ENCODE data around the gene TSEN34. TPM values are rescaled to one million over a fixed set of nuclear protein-coding genes. Genes with fewer than 3 reads are reported as not detected.

The TSEN34 gene
- total and polyA plus RNA-seq, 3 experiments from 2014 or later: 22.4 to 38.2 (median 24.6) TPM

DNA sequence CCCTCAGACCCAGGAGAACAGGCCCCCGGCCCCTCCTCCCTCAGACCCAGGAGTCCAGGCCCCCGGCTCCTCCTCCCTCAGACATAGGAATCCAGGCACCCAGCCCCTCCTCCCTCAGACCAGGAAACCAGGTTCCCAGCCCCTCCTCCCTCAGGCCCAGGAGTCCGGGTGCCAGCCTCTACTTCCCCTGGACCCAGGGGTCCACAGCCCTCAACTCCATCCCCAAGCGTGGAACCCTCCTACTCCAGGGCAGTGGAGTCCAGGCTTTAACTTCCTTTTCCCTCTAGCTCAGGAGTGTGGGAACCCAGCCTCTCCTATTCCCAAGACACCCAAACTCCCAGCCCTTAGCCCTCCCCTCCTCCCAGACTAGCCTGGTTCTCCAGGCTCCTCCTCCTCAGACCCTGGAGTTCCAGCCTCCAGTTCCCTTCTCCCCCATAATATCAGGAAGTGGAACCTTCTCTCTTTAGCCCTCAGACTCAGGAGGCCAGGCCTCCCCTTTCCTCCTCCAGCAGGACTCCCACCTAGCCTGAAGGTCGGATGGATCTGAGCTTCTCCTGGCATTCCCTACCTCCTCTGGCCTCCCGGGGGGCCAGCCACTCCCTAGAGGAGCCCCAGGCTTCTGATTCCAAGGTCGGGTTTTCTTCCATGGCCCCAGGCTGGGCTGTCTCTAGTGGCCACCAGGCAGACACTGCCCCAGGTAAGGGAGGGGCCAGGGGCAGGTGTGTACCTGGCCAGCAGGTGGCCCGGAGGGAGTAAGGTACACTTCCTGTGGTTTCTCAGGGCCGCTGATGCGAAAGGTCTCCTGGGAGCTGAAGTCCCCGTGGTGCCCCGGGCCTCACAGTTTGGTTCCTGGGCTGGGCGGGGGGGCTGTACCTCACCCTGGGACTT, 18.4 kb upstream of the TSEN34 start, which contains the start of gene TMC4:
Gene TMC4, minus strand, starts transcription at position 690 of the 888 bp plus-strand sequence. Its CDS starts 43 bp downstream, at position 647.
- no peak within 1 kb of the TSS for H3K4me3 ChIP-seq (ENCODE audit: low read length)
- ChIA-PET CTCF (interaction anchor here (1.5 to 1.7 kb wide), 3 partner anchors 15 to 35 kb away, joined by 4 read pairs; partner anchors contain the start of gene MBOAT7), POLR2A (interaction anchor here (0.9 to 1.2 kb wide), 2 partner anchors 17 to 62 kb away, joined by 3 read pairs; partner anchors contain the start of gene MBOAT7)
- H3K4me3 Mint-ChIP-seq: peak within 1 kb of the TSS in 1 of 7 donors; percentile 65
- no peaks in the 10 kb centered on the region for H3K27me3 ChIP-seq (ENCODE audit: insufficient read depth, low read length, poor library complexity, severe bottlenecking)
- no peaks in the 10 kb centered on the region for H3K27me3 Mint-ChIP-seq
- no peaks in the 10 kb centered on the region for H3K9me3 Mint-ChIP-seq
- H3K27ac Mint-ChIP-seq: peak within 1 kb of the TSS in 2 of 8 donors; percentile 42 to 50
- no peak for DNase-seq
- H3K27ac ChIP-seq (ENCODE audit: low read depth, low read length): no peak within 1 kb of the TSS
- peaks cover 0 to 6% (median 2%) of the 10 kb centered on the region in 3 donors for H3K4me1 Mint-ChIP-seq
- H3K4me1 ChIP-seq (ENCODE audit: insufficient read depth, low read length): no peaks in the 10 kb centered on the region
- H3K36me3 Mint-ChIP-seq: peaks cover 0 to 10% (median 0%) of the 10 kb centered on the region in 3 donors
- no peaks in the 10 kb centered on the region for H3K36me3 ChIP-seq (ENCODE audit: insufficient read depth, low read length)
- H3K9me3 ChIP-seq (ENCODE audit: low read length): no peaks in the 10 kb centered on the region

DNA sequence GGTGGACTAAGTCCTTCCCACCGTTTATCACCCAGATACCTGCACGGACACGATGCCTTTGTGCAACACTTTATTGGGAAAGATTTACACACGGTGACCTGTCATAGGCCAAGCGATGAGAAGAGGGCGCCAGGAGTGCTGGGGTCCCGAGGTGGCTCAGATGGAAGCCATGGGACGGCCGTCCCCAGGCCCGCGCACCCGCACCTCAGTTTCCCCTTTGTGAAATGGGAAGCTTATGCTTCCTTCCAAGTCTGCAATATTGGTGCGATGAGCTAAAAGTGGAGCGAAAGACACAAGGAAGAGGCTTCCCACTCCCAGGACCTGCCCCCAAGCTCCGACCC, 17.8 kb upstream of the TSEN34 start:
- Mint-ChIP-seq H3K9me3 (no peaks in the 10 kb centered on the region), H3K27me3 (no peaks in the 10 kb centered on the region), H3K27ac (peak overlapping the region in 1 of 8 donors; percentile 50), H3K4me3 (no peak overlapping the region), H3K4me1 (peaks cover 0 to 2% (median 2%) of the 10 kb centered on the region in 3 donors), H3K36me3 (peaks cover 0 to 14% (median 4%) of the 10 kb centered on the region in 3 donors)
- H3K36me3 ChIP-seq (ENCODE audit: insufficient read depth, low read length): no peaks in the 10 kb centered on the region
- ChIA-PET POLR2A (interaction anchor here (0.9 to 1.2 kb wide), 2 partner anchors 16 to 61 kb away, joined by 3 read pairs; partner anchors contain the start of gene MBOAT7), CTCF (interaction anchor here (1.5 to 1.7 kb wide), 3 partner anchors 16 to 34 kb away, joined by 4 read pairs; partner anchors contain the start of gene MBOAT7)
- no peaks in the 10 kb centered on the region for H3K9me3 ChIP-seq (ENCODE audit: low read length)
- H3K27ac ChIP-seq (ENCODE audit: low read depth, low read length): no peak overlapping the region
- no peaks in the 10 kb centered on the region for H3K27me3 ChIP-seq (ENCODE audit: insufficient read depth, low read length, poor library complexity, severe bottlenecking)
- no peak for DNase-seq
- no peaks in the 10 kb centered on the region for H3K4me1 ChIP-seq (ENCODE audit: insufficient read depth, low read length)
- H3K4me3 ChIP-seq (ENCODE audit: low read length): no peak overlapping the region

DNA sequence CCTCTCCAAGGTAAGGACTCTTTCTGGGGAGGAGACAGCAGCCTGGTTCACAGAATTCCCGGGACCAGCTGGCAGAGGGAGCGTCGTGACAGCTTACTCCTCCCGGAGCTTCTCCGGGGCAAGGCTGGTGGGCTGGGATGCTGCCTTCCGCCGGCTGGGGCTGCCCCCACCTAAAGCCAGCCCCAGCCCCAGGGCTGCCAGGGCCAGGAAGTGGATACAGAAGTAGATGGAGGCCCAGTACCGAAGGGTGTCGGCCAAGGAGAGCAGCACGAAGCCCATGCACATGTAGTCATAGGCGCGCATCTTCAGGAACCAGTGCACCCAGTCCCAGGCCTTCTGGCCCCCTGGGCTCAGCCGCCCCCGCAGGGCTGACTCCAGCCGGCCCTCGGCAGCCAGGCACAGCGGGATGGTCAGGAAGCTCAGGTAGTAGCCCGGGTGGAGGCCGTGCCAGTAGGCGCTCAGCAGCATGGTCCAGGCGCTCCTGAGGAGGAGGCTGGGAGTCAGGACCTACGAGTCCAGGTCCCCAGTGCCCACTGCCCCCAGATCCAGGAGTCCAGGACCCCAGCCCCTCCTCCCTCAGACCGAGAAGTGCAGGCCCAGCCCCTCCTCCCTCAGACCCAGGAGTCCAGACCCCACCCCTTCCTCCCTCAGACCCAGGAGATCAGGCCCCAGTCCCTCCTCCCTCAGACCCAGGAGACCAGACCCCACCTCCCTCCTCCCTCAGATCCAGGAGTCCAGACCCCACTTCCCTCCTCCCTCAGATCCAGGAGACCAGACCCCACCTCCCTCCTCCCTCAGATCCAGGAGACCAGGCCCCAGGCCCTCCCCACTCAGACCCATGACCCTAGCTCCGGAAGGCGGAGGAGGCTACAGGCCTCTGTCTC, 16.9 kb upstream of the TSEN34 start:
- no peaks in the 10 kb centered on the region for H3K27me3 Mint-ChIP-seq
- no peaks in the 10 kb centered on the region for H3K9me3 Mint-ChIP-seq
- H3K4me3 Mint-ChIP-seq: no peak overlapping the region
- Histone ChIP-seq H3K36me3 (ENCODE audit: insufficient read depth, low read length) (no peaks in the 10 kb centered on the region), H3K9me3 (ENCODE audit: low read length) (no peaks in the 10 kb centered on the region), H3K4me3 (ENCODE audit: low read length) (no peak overlapping the region), H3K27me3 (ENCODE audit: insufficient read depth, low read length, poor library complexity, severe bottlenecking) (no peaks in the 10 kb centered on the region), H3K27ac (ENCODE audit: low read depth, low read length) (no peak overlapping the region), H3K4me1 (ENCODE audit: insufficient read depth, low read length) (no peaks in the 10 kb centered on the region)
- ChIA-PET POLR2A (interaction anchor here (0.9 to 1.2 kb wide), 2 partner anchors 15 to 60 kb away, joined by 3 read pairs; partner anchors contain the start of gene MBOAT7), CTCF (interaction anchor here (1.5 to 1.7 kb wide), 4 partner anchors 15 to 91 kb away, joined by 3 to 4 read pairs (median 4); partner anchors contain the start of gene MBOAT7)
- H3K4me1 Mint-ChIP-seq: no peaks in the 10 kb centered on the region
- peaks cover 0 to 18% (median 5%) of the 10 kb centered on the region in 3 donors for H3K36me3 Mint-ChIP-seq
- no peak overlapping the region for H3K27ac Mint-ChIP-seq
- no peak for DNase-seq

DNA sequence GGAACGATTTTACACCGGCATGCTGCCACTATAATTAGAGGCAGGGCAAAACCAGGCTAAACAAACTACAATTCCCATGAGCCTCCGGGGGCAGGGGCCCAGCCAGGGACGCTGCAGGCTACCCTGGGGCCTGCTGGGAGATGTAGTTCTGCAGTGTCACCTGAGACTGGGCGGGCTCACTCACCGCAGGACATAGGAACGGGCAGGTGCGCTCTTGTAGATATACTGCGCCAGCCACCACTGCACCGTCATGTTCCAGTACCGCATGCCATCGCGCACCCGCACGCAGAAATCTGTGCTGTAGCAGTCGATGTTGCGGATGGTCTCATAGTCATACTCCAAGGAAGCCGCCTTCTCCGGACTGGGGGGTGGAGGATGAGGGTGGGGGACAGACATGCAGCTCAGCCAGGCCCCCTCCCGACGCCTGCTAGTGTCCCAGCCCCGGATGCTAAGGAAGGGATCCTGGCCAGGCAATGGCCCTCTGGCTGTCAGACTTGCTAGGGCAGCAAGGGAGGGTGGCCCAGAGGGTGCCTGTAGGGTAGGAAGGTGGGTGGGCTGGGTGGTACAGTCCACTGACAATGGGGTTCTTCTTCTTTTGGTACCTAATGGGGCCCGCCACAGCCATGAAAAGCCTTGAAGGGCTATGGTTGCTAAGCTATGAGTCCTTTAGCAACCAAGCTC, 12.4 kb upstream of the TSEN34 start:
- H3K9me3 ChIP-seq (ENCODE audit: low read length): no peaks in the 10 kb centered on the region
- Mint-ChIP-seq H3K4me3 (no peak overlapping the region), H3K36me3 (peaks cover under 1 to 33% (median 5%) of the 10 kb centered on the region in 3 donors), H3K27me3 (no peaks in the 10 kb centered on the region), H3K27ac (no peak overlapping the region), H3K4me1 (no peaks in the 10 kb centered on the region), H3K9me3 (no peaks in the 10 kb centered on the region)
- no peaks in the 10 kb centered on the region for H3K27me3 ChIP-seq (ENCODE audit: insufficient read depth, low read length, poor library complexity, severe bottlenecking)
- CTCF ChIA-PET: no interaction called here
- POLR2A ChIA-PET: no interaction called here
- no peak overlapping the region for H3K4me3 ChIP-seq (ENCODE audit: low read length)
- peak in 2 of 5 donors; percentile 40 to 57 for DNase-seq
- H3K4me1 ChIP-seq (ENCODE audit: insufficient read depth, low read length): no peaks in the 10 kb centered on the region
- no peak overlapping the region for H3K27ac ChIP-seq (ENCODE audit: low read depth, low read length)
- no peaks in the 10 kb centered on the region for H3K36me3 ChIP-seq (ENCODE audit: insufficient read depth, low read length)

DNA sequence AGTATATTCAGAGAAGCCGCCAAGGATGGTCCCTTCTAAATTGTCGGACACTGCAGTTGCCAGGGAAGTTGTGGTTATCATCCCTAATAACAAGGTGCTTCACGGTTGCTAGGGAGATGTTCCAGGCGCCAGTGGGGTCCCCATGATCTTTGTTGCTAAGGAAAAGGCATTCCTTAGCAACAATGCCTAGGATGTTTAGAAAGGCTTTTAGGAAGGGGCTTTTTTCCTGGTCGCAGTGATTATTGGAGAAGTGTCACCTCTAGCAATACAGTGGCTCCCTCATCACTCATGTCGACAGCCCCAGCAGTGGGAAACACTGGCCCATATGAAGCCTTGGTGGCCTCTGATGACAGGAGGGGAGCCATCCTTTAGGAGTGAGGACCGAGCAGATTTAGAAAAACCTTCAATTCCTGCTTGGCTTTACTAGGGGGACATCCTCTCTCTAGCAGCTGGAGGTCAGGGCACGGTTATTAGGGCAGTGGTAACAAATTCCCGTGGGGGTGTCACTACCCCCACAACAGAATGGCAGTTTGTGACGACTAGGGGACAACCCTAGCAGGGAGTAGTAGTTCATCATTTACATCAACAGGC, 11.8 kb upstream of the TSEN34 start:
- no peaks in the 10 kb centered on the region for H3K4me1 Mint-ChIP-seq
- no peaks in the 10 kb centered on the region for H3K9me3 ChIP-seq (ENCODE audit: low read length)
- peaks cover 2 to 36% (median 5%) of the 10 kb centered on the region in 3 donors for H3K36me3 Mint-ChIP-seq
- no peak overlapping the region for H3K27ac ChIP-seq (ENCODE audit: low read depth, low read length)
- no peak overlapping the region for H3K4me3 Mint-ChIP-seq
- H3K27ac Mint-ChIP-seq: no peak overlapping the region
- no peaks in the 10 kb centered on the region for H3K27me3 Mint-ChIP-seq
- ChIA-PET CTCF (no interaction called here), POLR2A (no interaction called here)
- no peak overlapping the region for H3K4me3 ChIP-seq (ENCODE audit: low read length)
- DNase-seq: no peak
- H3K4me1 ChIP-seq (ENCODE audit: insufficient read depth, low read length): no peaks in the 10 kb centered on the region
- H3K36me3 ChIP-seq (ENCODE audit: insufficient read depth, low read length): no peaks in the 10 kb centered on the region
- no peaks in the 10 kb centered on the region for H3K27me3 ChIP-seq (ENCODE audit: insufficient read depth, low read length, poor library complexity, severe bottlenecking)
- no peaks in the 10 kb centered on the region for H3K9me3 Mint-ChIP-seq

DNA sequence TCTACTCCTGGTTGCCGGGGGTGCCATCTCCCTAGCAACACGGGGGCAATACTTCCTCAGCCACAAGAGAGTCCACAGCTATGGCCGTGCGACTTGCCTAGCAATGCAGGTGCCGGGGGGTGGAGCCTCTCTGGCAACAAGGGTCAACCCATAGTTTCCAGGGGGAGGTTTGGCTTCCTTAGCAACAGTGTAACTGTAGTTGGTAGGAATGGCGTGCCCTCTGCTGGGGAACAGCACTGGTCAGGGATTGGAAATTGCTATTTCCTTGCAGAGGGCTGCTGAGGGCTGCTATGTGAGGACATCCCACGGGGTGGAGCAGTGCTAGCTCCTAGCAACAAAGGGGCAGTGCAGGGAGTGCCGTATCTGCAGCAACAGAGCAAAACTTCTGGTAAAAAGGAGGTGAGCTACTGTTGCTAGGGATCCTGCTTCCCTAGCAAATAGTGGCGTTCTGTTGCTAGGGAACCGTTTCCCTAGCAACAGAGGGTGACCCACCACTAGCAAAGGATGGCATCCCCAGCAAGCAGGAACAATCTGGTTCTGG, 11.1 kb upstream of the TSEN34 start:
- no peak overlapping the region for H3K4me3 Mint-ChIP-seq
- H3K9me3 Mint-ChIP-seq: no peaks in the 10 kb centered on the region
- DNase-seq: no peak
- no peaks in the 10 kb centered on the region for H3K27me3 Mint-ChIP-seq
- Histone ChIP-seq H3K36me3 (ENCODE audit: insufficient read depth, low read length) (no peaks in the 10 kb centered on the region), H3K4me3 (ENCODE audit: low read length) (no peak overlapping the region), H3K4me1 (ENCODE audit: insufficient read depth, low read length) (no peaks in the 10 kb centered on the region), H3K27me3 (ENCODE audit: insufficient read depth, low read length, poor library complexity, severe bottlenecking) (no peaks in the 10 kb centered on the region), H3K27ac (ENCODE audit: low read depth, low read length) (no peak overlapping the region), H3K9me3 (ENCODE audit: low read length) (no peaks in the 10 kb centered on the region)
- no peaks in the 10 kb centered on the region for H3K4me1 Mint-ChIP-seq
- no peak overlapping the region for H3K27ac Mint-ChIP-seq
- ChIA-PET POLR2A (no interaction called here), CTCF (no interaction called here)
- peaks cover 2 to 35% (median 5%) of the 10 kb centered on the region in 3 donors for H3K36me3 Mint-ChIP-seq

DNA sequence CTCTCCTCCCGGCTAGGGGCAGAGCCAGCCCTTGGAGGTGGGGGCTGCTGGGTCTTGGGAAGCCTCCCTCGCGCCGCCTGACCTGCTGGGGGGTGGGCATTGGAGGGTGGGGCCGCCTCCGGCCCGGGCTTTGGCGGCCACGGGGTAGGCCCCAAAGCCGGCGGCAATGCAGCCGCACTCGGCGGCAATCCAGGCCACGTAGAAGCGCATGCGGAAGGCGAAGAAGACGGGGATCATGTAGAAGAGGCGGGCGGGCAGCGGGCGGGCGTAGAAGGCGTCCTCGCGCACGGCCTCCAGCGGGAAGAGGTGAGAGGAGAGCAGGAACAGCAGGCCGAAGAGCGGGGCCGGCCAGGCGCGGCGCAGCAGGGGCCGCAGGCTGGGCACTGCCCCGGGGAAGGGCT, 10.4 kb upstream of the TSEN34 start:
- no peaks in the 10 kb centered on the region for H3K9me3 ChIP-seq (ENCODE audit: low read length)
- no peak overlapping the region for H3K27ac ChIP-seq (ENCODE audit: low read depth, low read length)
- Mint-ChIP-seq H3K4me3 (no peak overlapping the region), H3K27ac (no peak overlapping the region), H3K4me1 (peaks cover 0 to 3% (median 0%) of the 10 kb centered on the region in 3 donors), H3K27me3 (no peaks in the 10 kb centered on the region), H3K9me3 (no peaks in the 10 kb centered on the region), H3K36me3 (peaks cover 2 to 34% (median 5%) of the 10 kb centered on the region in 3 donors)
- no peak overlapping the region for H3K4me3 ChIP-seq (ENCODE audit: low read length)
- ChIA-PET POLR2A (no interaction called here), CTCF (no interaction called here)
- H3K27me3 ChIP-seq (ENCODE audit: insufficient read depth, low read length, poor library complexity, severe bottlenecking): no peaks in the 10 kb centered on the region
- no peaks in the 10 kb centered on the region for H3K36me3 ChIP-seq (ENCODE audit: insufficient read depth, low read length)
- no peak for DNase-seq
- no peaks in the 10 kb centered on the region for H3K4me1 ChIP-seq (ENCODE audit: insufficient read depth, low read length)
